Esophagus muscularis mucosa (tissue), 4 donors: ENCODE results near the gene ATG16L2. TPM values are rescaled to one million over a fixed set of nuclear protein-coding genes. Genes with fewer than 3 reads are reported as not detected.

Experiments used
- DNase-seq: peaks from one replicate; pipeline ENCODE4 v3.0.0-alpha.2; 2017; ENCODE audit errors: extremely low spot score
- H3K27ac ChIP-seq, 4 donors: fragments of 200-600 bp; sonication (generic); replicated peaks in 1 of 4; 1 replicate in 3 of 4; 2 replicates in 1 of 4; pipeline ENCODE4 v1.5.1; 2016 to 2019; ENCODE audit warnings: mild to moderate bottlenecking in 1 of 4
- H3K27me3 ChIP-seq, 4 donors: fragments of 200-600 bp; sonication (generic); one replicate each; pipeline versions ENCODE4 v1.5.1 to v1.6.0; 2016 to 2019
- H3K36me3 ChIP-seq, 4 donors: fragments of 200-600 bp; sonication (generic); one replicate each; pipeline ENCODE4 v1.5.1; 2016 to 2019
- H3K4me1 ChIP-seq, 4 donors: fragments of 200-600 bp; sonication (generic); one replicate each; pipeline ENCODE4 v1.5.1; 2016 to 2019
- H3K4me3 ChIP-seq, 4 donors: fragments of 200-600 bp; sonication (generic); 1 replicate in 2 of 4; 2 replicates in 2 of 4; pipeline ENCODE4 v1.5.1; 2016 to 2019; ENCODE audit warnings: mild to moderate bottlenecking in 4 of 4, moderate library complexity in 1 of 4
- H3K9me3 ChIP-seq, 4 donors: fragments of 200-600 bp; sonication (generic); 1 replicate in 3 of 4; 2 replicates in 1 of 4; pipeline ENCODE4 v1.5.1; 2016 to 2019
- CTCF ChIP-seq, 3 experiments: fragments of 200-600 bp in 2 of 3; fragments of 450-650 bp in 1 of 3; sonication (generic) in 2 of 3; IDR thresholded peaks; one replicate each; pipeline ENCODE4 v1.5.1; 2017 to 2019; ENCODE audit warnings: antibody characterized with exemption in 3 of 3, mild to moderate bottlenecking in 2 of 3, moderate library complexity in 1 of 3
- EP300 ChIP-seq: sonication (generic); formaldehyde crosslinking; IDR thresholded peaks from one replicate; pipeline ENCODE4 v1.6.1; 2017; ENCODE audit warnings: antibody characterized with exemption
- POLR2A ChIP-seq: fragments of 450-650 bp; IDR thresholded peaks from one replicate; pipeline ENCODE4 v1.6.1; 2017; ENCODE audit warnings: antibody characterized with exemption, moderate library complexity, mild to moderate bottlenecking, low read depth
- POLR2AphosphoS5 ChIP-seq, 2 donors: sonication (generic); formaldehyde crosslinking; IDR thresholded peaks; one replicate each; pipeline ENCODE4 v1.6.1; 2017; ENCODE audit warnings: antibody characterized with exemption in 2 of 2
- WGBS: methylation state at CpG from one replicate; pipeline ENCODE4 v1.1.5; 2018; 5-methylcytosine and 5-hydroxymethylcytosine counted together
- intact Hi-C: fragments of 100-400 bp; cut with DNase I; formaldehyde crosslinking; loops from one replicate; pipeline ENCODE4 v1.15.1; 2023
- total RNA-seq, 4 donors: library from RNA; depleted of rRNA; stranded (reverse); fragments of >200 nt; gene quantifications; one replicate each; pipeline versions ENCODE4 v1.1.0 to v1.2.1, GENCODE V29; 2016

Gene ATG16L2
- total RNA-seq, 4 donors from 2014 or later, result 11.8 to 19.3 (median 18.2) TPM

- H3K27me3 ChIP-seq, result no peaks in the 10 kb centered on the region
- WGBS, result 97% methylated on average over 7 of the region's 7 CpGs
Observed at GRCh38 chr11:72775288-72776110, 38.7 kb upstream of the ATG16L2 start.

GRCh38 chr11:72776117-72776843 is 37.9 kb upstream of the ATG16L2 start:
- DNase-seq, result no peak
- H3K4me3 ChIP-seq, result no peak overlapping the region
- 93% methylated on average over 6 of the region's 9 CpGs for WGBS
- H3K4me1 ChIP-seq, result peaks cover 33 to 87% (median 66%) of the 10 kb centered on the region in 4 donors
- no peak overlapping the region for H3K27ac ChIP-seq
- TF ChIP-seq POLR2A (no peak), EP300 (no peak), POLR2AphosphoS5 (IDR thresholded peaks at IDR 0.05) (no peak), CTCF (IDR thresholded peaks at IDR 0.05) (no peak)
- H3K36me3 ChIP-seq, result peaks cover 0 to 5% (median 0%) of the 10 kb centered on the region in 4 donors
- intact Hi-C loops, result no loop called here
- no peaks in the 10 kb centered on the region for H3K27me3 ChIP-seq
- H3K9me3 ChIP-seq, result no peaks in the 10 kb centered on the region

More at GRCh38 chr11:72775288-72776110, 38.7 kb upstream of the ATG16L2 start:
- Histone ChIP-seq H3K4me3 (no peak overlapping the region), H3K9me3 (no peaks in the 10 kb centered on the region), H3K4me1 (peaks cover 26 to 87% (median 59%) of the 10 kb centered on the region in 4 donors), H3K27ac (no peak overlapping the region), H3K36me3 (peaks cover 0 to 5% (median 0%) of the 10 kb centered on the region in 4 donors)
- no peak for DNase-seq
- no peak for TF ChIP-seq CTCF (IDR thresholded peaks at IDR 0.05)
- no peak for TF ChIP-seq POLR2A
- TF ChIP-seq EP300, result no peak
- no peak for TF ChIP-seq POLR2AphosphoS5 (IDR thresholded peaks at IDR 0.05)
- intact Hi-C loops, result no loop called here

- peaks cover 0 to 5% (median 0%) of the 10 kb centered on the region in 4 donors for H3K36me3 ChIP-seq
- H3K27me3 ChIP-seq, result no peaks in the 10 kb centered on the region
- intact Hi-C loops, result no loop called here
- TF ChIP-seq EP300, result no peak
- no peak for TF ChIP-seq POLR2A
- TF ChIP-seq POLR2AphosphoS5 (IDR thresholded peaks at IDR 0.05), result no peak
- TF ChIP-seq CTCF (IDR thresholded peaks at IDR 0.05), result no peak
- H3K4me3 ChIP-seq, result no peak overlapping the region
- WGBS, result 74% methylated on average over 2 of the region's 7 CpGs
- H3K4me1 ChIP-seq, result peaks cover 37 to 84% (median 63%) of the 10 kb centered on the region in 4 donors
- no peak for DNase-seq
- H3K9me3 ChIP-seq, result no peaks in the 10 kb centered on the region
- no peak overlapping the region for H3K27ac ChIP-seq
Observed at GRCh38 chr11:72776844-72777754, 37.1 kb upstream of the ATG16L2 start.

GRCh38 chr11:72777755-72778278 is 36.4 kb upstream of the ATG16L2 start:
- Histone ChIP-seq H3K27ac (no peak overlapping the region), H3K4me3 (no peak overlapping the region), H3K36me3 (peaks cover 0 to 5% (median 0%) of the 10 kb centered on the region in 4 donors), H3K27me3 (no peaks in the 10 kb centered on the region), H3K9me3 (no peaks in the 10 kb centered on the region), H3K4me1 (peaks cover 38 to 81% (median 61%) of the 10 kb centered on the region in 4 donors)
- no peak for DNase-seq
- WGBS, result 86% methylated on average over 5 of the region's 5 CpGs
- intact Hi-C loops, result no loop called here
- TF ChIP-seq EP300 (no peak), POLR2A (no peak), CTCF (IDR thresholded peaks at IDR 0.05) (no peak), POLR2AphosphoS5 (IDR thresholded peaks at IDR 0.05) (no peak)
